HG03354 (cell line): Measurements from ENCODE around the gene LOXL1.
A peak's percentile ranks its signal among the peaks of the same experiment; 100 is the strongest.

ENCODE experiments used
- ATAC-seq: cut with Tn5 transposase; IDR thresholded peaks from one replicate; pipeline ENCODE4 v1.9.1; 2021; ENCODE audit warnings: mild to moderate bottlenecking; ENCODE audit not compliant: unreplicated experiment, poor library complexity, severe bottlenecking

The LOXL1 gene

DNA sequence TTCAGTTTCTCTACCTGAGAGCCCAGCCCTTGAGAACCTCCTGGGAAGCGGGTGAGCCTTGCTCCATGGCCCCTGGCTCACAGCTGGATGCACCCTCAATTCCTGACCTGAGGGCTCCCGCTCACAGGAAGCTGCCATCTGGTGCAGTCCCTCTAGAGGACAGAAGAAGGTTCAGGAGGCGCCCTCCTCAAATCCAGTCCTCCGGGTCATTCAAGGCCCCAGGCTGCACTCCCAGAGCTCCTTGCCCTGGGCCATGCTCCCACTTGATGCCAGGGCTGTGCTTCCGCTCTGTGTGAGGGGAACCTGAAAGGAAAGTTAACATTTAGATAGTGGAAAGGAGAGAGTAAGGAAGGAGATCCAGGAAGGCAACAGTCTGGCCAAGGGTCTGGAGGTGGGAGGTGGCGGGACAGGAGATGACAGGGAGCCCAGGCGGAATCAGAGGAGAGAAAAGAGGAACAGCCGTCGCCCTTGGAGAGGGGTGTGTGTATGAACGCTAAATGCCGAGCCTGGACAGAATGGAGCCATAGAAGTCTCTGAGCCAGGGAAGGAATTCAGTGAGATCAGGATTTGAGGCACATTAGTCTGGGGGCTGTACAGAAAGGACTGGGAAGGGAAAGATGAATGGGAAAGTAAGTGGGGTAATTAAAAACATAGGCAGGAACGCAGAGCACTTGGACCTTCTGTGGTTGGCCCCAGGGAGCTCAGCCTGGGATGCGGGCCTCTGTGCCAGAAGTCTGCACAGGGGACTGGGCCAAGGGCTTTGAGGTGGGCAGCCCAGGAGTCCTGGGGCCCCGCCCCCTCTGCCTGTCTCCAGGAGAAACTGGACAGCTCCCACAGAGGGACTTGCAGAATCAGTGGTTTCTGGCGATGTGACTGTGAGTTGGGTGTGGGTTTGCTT is 26.8 kb upstream of the LOXL1 start:
- no peak for ATAC-seq

DNA sequence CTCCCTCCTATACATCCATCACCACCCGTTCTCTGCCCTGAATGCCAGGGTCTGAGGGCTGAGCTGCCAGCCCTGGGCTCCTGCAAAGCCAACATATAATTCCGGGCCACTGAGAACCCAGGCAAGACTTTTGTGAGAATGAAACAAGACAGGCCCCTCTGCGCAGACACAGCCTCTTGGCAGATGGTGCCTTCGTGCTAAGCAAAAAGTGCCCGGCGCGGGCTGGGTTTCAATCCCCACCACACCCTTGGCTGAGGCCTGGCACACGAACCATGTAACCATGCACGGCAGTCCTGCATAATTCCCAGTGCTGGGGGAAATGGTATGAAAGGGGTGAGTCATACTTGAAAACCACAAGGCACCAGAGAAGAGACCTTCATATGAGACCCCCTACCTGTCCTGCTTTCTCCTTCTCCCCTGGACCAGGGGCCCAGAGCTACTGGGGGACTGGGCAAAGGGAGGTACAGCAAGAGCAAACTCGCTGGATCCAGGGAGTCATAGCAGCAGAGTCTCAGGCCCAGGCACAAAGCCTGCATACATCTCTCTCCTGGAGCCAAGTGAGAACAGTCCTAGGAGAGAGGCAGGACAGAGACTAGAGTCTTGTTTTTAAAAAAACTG is 26.1 kb upstream of the LOXL1 start:
- ATAC-seq: no peak

DNA sequence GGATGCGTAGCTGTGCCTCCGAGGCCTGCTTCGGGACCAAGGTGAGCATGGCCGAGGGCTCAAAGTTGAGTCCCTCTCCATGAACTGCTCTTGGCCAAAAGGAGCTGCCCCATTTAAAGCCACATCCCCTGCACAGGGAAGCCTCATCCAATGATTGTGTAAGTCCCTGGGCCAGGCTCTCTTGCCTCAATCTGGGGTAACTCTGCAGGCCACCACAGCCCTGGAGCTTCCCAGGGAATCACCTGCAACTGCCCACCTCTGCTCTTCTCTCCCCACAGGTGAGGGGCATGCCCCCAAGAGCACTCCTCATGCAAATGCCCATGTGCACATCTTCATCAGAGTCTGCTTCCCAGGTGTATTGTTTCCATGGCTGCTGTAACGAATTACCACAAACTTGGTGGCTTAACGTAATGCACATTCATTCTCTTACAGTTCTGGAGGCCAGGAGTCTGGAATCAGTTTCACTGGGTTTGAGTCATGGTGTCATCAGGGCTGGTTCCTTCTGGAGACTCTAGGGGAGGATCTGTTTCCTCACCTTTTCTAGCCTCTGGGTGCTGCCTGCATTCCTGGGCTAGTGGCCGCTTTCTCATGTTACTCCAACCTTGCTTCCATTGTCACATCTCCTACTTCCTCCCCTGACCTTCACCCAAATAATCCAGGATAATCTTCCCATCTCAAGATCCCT is 25.0 kb upstream of the LOXL1 start:
- no peak for ATAC-seq

DNA sequence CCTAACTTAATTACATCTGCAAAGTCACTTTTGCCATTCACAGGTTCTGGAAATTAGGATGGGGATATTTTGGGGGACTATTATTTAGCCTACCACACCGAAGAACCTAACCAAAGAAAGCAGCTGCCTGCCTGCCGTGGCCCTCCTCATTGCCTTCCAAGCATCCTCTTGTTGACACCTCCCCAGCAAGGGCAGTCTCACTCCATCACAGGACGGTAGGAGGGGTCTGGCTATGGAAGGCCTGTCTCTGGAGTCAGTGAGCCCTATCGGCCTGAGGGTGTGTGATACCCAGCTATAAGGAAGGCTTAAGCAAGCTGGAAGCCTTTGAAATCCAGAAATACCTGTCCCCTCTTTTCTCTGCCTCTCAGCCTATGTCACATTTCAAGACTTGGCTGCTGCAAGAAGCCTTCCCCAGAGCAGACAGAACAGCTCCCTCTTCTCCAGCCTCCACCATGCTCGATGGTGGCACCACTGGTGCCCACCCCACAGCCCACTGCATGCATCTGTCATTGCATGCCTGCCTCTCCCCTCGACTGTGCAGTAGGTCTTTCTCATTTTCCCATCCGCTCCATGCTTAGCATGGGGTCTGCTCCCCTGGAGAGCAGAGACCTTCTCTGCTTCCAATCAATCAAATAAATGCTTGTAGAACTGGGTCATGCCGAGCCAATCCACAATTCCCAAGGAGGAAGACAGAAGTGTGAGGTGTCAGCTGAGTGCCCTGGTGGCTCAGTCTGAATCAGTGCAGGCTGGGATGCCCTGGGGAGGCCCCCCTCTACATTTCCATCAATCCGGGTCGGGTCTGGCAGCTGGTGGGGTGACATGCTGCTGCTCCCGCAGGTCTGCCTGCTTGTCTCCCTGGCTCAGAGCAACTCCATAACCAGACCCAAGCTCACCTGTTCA is 23.9 kb upstream of the LOXL1 start:
- no peak for ATAC-seq

DNA sequence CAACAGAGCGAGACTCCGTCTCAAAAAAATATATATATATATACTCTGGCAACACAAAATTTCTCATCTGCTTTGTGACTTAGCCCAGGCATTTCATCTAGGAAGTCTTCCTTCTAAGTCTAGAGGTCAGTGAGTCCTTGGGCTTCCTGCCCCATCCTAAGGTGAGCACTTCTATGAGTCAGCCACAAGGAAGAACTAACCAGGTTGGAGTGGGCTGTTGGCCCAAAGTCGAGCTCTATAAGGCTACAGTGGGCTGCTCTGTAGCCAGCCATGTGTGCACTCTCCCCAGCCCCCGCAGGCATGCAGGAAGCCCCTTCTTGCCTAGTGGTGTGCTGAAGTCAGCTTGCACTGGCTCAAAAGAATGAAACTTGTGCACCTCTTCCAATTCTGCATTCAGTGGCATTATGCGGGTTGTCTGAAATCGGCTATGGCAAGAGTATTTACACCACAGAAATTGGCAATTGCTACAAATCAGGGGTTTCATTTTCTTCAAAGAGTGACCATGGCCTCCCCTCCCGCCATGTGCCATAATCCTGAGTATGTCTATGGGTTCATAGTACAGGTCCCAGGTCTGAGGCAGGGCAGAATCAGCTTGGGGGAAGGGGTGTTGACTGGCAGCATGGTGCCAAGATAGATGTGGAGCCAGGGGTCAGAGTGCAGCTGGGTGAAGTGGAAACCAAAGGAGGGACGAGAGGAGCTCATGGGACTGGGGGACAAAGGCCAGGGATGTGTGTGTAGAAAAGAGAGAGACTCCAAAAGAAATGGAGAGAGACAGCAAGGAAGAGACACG is 22.0 kb upstream of the LOXL1 start:
- no peak for ATAC-seq

DNA sequence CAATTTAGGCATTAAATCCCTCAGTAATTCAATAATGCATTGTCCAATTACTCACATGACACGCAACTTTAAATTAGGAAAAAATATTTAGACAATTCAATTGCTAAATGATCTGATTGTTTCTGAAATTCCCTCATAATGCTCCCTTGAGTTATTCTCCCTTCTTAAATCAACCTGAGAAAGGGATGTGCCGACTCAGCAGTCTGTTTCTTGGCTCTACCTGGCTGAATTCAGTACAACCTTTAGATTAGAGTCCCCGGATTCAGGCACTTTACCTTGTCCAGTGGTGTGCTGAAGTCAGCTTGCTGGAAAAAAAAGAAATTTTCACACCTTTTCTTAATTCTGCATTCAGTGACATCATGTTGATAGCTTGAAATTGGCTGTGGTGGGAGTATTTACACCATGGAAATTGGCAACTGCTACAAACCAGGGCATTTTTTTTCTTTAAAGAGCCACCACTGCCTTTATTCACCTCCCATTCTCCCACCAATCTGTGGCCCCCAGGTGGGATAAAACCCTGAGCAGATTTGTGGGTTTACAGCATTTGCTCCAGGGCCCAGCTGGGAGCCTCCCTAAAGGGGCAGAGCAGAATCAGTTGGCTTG is 20.9 kb upstream of the LOXL1 start:
- ATAC-seq: no peak

DNA sequence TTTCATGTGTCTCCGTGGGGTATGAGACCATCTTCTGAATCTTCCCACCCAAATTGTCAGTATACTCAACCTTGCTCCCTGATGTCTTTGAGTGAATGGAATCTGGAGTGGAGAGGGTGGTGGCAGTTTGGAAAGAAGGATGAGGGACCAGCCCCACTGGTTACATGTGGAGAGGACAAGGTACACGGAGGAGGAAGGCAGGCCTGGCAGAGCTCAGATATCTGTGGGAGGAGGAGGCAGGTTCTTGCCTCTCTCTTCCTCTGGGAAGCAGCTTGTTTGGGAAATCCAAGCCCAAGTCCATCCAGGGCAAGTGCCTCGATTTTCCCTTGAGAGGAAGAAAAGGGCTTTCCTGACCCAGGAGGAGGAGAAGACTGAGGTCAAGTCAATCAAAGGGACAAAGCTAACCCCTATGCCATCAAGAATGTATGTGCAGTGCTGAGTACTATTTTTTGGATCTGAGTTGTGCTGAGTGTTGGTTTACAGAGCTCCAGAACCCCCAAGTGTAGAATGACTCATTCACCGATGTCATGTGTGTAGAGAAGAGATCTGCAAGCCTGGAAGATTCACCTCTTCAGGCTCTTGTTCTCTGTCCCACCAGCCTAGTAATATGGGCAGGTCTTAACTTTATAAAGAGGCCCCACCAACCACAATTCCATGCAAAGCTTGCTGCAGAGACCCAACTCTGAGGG is 19.8 kb upstream of the LOXL1 start:
- no peak for ATAC-seq

DNA sequence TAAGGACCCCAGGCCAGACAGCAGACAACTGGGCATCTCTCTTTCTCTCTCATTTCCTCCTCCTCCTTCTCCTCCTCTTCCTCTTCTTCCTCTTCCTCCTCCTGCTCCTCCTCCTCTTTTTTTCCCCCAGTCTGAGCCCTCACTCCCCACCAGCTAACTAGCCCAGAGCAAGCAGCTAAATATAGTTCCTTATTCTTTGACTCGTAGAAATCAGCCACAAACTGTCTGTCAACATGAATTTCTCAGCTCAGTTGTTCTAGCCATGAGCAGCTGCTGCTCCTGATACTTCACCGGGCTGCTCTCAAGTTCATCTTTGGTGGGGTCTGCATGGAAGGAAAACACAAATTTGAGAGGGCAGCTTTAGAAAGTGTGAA is 19.2 kb upstream of the LOXL1 start:
- no peak for ATAC-seq

DNA sequence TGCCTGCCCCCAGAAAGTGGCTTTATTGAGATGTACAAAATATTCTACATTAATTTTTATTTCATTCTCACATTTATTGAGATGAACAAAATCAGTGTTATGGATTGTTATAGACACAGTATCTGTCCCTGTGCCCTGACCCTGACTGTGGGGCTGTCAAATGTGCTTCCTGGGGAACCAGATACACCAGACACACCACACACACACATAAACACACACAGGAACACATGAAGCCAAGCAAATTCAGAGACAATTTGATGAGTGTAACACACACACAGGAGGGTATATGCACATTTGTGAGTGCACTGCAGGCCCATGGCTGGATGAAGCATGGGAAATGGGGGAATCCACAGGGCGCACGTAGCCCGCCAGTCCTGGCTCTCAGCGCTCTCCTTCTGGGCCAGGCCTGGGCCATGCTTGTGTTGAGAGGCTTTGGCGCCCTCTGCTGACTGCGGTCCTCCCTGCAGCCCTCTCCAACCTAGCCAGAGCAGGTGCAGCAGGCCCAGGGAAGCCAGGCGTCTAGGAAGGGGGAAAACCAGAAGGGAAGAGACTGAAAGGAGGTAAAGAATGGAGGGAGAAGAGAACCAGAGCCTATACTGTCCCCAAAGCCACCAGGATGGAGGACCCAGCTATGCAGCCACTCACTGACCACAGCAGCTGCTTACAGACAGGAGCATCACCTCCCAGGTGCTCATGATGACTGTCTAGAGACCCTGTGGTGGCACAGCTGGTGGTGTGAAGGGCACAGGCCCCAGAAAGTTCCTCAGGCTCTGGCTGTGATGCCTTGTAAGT is 18.0 kb upstream of the LOXL1 start:
- peak; percentile 71 for ATAC-seq

DNA sequence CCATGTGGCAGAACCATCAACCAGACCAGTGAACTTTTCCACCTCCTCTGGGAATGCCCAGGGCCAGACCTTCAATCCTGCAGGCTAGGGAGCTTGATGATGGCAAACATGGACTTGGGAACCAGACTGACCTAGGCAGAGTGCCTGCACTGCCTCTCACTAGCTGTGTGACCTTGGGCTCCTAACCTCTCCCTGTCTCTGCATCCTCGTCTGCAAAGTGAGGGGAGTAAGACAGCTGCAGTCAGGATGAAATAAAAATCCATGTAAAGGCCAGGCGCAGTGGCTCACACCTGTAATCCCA is 17.5 kb upstream of the LOXL1 start:
- ATAC-seq: no peak

DNA sequence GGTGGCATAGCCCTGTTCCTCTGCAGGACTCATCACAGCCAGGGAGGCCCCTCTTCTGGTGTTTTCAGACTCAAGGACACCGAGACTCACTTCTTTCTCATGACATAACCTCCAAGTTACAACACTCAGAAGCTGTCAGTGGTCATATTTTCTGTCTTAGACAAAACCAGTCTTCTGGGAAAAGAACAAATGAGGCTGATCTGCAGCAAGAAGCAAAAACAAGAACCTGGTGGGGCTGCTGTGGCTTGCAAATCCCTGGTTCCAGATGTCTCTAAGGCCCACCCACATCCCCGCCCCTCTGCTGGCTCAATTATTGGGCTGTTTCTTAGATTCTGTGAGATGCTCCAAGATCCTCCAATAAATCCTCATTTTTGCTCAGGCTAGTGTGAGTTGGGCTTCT is 16.6 kb upstream of the LOXL1 start:
- no peak for ATAC-seq

DNA sequence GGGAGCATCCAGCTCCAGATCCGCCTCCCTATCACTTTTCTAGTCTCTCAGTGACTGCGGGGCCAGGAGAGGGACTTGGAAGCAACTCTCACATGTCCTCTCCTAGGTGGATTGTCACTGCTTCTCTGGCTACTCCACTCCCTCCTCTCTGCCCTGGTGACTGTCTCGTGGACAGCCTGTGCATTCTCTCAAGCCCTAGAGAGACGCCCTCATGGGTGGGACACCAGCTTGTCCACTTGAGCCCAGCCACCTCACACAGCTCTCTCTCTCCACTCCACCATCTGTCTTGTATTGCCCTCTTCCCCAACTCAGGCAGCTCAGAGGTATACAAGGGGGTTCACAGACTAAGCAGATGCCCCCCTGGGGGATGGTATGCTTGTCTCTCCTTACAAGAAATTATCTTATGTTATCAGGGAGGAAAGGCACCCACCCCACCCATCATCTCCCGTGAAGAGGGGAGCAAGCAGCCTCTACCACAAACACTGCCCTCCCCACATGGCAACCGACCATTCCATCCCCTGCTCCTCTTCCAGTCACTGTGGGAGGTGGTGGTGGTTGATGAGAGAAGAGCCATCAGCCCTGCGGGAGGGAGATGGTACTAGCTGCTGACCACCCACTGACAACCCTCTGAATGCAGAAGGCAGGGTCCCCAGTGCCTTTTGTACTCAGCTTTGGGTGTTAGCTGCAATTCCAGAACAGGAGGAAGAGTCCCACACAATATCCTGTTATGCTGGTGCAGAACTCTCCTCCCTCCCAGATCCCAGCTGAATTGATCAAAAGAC is 15.5 kb upstream of the LOXL1 start:
- no peak for ATAC-seq

DNA sequence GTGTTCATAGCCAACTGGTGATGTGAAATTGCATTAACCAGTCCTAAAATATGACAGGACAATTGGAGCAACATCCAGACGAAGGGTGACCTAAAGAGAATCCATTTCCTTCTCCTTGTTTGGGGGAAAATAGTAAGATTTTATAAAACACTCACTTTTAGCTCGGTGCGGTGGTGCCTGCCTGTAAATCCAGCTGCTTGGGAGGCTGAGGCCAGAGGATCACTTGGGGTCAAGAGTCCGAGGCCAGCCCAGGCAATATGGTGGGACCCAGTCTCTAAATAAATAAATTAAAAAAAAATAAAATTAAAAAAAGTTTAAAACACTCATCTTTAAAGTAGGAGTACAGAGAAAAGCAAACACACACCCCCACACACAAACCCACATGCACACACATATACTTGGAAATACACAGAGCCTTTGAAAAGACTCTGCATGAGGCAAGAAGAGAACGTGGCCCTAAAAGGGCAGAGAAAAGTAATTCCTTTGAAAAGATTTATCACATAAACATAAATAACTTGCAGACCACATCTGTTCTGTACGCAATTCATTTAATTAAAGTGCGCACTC is 14.1 kb upstream of the LOXL1 start:
- no peak for ATAC-seq

DNA sequence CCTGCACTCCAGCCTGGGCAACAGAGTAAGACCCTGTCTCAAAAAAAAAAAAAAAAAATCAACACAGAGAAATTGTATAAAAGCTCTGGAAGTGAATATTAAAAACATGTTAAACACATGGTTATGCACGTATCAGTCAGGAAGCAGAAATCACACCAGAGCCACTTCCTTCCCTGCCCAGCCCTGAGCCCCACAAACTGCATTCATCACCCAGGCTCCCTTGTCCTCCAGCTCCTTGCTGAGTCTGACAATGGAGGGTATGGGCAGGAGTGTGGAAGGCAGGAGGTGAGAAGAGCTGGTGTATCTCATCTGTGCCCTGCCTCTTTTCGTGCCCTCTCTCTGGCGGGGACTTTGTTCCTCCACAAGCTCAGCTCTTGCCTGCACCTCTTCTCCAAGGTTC is 12.1 kb upstream of the LOXL1 start:
- no peak for ATAC-seq

DNA sequence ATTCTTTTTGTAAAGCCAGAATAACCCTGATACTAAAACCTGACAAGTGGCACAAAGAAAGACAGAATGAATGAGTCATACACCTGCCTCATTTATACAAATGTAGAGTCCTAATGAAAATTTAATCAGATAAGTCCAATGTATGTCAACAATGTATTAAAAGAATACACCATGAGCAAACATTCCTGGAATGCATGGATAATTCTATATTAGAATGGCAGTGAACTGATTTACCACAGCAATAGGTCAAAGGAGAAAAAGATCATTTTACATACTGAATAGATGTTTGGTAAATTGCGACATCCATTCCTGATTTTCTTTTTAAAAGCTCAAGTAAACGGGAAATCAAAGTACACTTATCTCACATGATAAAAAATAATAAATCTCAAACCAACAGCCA is 11.2 kb upstream of the LOXL1 start:
- no peak for ATAC-seq

DNA sequence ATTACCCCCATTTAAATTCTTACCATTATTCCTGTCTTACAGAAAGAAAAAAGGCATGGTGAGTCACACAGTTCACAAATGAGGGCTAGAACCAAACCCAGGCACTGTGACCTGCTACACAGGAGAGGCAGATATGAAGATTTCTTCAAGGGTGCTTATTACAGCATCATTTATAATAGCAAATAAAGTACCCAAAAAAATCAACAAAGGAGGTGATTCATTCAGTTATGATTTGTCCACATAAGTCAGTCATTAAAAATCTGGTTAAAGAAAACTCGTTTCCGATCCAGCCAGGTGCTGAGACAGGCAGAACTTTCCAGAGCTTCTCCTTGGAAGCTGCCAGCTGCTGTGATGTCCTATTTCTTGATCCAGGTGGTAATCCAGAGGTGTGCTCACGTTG is 7.5 kb upstream of the LOXL1 start:
- ATAC-seq: no peak

DNA sequence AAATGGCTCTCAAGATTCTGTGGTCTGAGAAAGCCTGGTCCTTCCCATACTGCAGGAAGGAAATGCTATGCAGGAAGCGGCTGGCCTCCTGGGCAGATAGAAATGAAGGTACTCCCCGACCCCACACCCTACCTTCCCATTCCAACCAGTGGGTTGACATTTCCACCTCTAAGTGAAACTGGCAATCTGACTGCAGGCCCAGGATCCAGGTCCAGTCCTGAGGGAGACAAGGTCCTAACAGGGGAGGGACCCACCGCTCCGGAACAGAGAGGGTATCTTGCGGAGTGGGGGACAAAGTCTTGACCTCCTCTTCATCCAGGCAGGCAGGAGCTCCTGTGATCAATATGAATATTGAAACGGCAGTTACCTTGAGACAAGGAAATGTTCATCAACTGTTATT is 6.6 kb upstream of the LOXL1 start:
- no peak for ATAC-seq
